Measurements from ENCODE around the gene OR8A1. TPM values are rescaled to one million over a fixed set of nuclear protein-coding genes. Genes with fewer than 3 reads are reported as not detected.

OR8A1 gene
- total and polyA plus RNA-seq, 8 donors = 0.03 to 0.04 (median 0.03) TPM; not detected in 4

DNA sequence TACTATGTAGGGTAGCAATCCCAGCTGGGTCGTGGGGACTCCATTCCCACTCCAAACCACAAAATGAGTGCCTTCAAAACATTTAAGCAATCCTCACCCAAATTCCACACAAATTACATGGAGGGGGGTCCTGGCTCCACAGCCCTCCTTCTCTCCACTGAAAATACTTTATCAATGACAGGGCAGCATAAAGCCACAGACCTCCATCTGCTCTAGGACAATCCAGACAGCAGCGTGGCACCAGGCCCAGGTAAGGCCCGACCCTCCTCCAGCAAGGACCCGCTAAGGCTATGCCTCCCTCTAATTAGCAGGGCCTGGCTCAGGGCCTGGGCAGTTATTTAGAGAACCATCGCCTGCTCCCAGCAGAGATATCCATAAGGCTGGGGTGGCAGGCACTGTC is 41.3 kb downstream of the OR8A1 start, which contains the start of gene PANX3:
PANX3 (plus strand) TSS at position 365 of the 400 bp plus-strand sequence. CDS start 129 bp downstream, outside the sequence.
- ATAC-seq (no peak), DNase-seq (no peak)
- H3K4me3 ChIP-seq = no peak within 1 kb of the TSS
- H3K9me3 ChIP-seq = no peaks in the 10 kb centered on the region
- H3K36me3 ChIP-seq = no peaks in the 10 kb centered on the region
- H3K27ac ChIP-seq = no peak within 1 kb of the TSS
- TF ChIP-seq, protein P1, sequence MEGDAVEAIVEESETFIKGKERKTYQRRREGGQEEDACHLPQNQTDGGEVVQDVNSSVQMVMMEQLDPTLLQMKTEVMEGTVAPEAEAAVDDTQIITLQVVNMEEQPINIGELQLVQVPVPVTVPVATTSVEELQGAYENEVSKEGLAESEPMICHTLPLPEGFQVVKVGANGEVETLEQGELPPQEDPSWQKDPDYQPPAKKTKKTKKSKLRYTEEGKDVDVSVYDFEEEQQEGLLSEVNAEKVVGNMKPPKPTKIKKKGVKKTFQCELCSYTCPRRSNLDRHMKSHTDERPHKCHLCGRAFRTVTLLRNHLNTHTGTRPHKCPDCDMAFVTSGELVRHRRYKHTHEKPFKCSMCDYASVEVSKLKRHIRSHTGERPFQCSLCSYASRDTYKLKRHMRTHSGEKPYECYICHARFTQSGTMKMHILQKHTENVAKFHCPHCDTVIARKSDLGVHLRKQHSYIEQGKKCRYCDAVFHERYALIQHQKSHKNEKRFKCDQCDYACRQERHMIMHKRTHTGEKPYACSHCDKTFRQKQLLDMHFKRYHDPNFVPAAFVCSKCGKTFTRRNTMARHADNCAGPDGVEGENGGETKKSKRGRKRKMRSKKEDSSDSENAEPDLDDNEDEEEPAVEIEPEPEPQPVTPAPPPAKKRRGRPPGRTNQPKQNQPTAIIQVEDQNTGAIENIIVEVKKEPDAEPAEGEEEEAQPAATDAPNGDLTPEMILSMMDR (IDR thresholded peaks at IDR 0.05) = no peak
- peaks cover 0 to 12% of the 10 kb centered on the region in 2 donors for H3K27me3 ChIP-seq
- intact Hi-C loops (cut with DNase I) = no loop called here
- H3K4me1 ChIP-seq = no peaks in the 10 kb centered on the region

DNA sequence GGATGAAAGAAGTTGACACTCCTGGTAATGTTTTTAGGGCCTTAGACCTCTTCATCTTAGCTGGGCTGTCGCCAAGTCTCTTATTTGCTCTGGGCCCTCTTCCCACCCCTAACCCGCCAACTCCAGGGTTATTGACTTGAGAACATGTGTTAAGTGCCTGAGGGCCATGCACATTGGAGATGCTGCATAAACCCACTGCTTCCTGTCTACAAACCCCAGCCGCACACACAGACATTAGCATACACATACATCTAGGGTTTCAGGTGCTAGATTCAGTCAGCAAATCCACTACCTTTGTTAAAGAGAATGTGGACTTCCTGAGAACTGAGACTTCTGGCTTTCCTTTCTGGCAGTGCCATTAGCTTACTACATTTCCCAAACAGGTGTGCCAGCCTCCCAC is 42.2 kb downstream of the OR8A1 start:
- intact Hi-C loops (cut with DNase I) = no loop called here

DNA sequence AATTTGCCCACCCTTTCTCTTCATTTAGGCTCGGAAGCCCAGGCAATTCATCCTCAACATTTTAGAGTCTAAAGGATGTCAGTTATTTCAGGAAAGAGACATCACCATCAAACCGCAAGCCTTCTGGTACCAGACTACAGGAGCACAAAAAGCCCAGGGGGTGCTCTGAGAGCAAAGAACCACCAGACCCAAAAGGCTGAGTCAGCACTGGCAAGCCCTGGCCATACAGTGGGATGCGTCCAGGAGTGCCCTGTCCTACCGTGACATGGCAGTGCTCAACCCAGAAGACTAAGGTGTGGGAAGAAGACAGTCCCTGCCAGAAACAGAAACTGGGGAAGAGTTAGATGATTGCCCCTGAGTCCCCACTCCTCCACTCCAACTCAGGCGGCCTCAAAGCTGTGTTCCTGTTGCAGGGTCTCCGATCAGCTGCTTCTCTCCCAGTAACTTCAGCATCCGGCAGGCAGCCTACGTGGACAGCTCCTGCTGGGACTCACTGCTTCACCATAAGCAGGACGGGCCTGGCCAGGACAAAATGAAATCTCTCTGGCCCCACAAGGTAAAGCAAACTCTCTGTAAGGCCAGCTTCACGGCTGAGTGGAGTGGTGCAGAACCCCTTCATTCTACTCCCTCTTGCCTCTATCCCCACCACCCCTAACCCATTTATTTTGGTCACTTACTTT is 42.9 kb downstream of the OR8A1 start:
- intact Hi-C loops (cut with DNase I) = no loop called here
- no peak for ATAC-seq
- peaks cover 0 to 12% of the 10 kb centered on the region in 2 donors for H3K27me3 ChIP-seq
- no peak overlapping the region for H3K27ac ChIP-seq
- TF ChIP-seq, protein P1 (IDR thresholded peaks at IDR 0.05) = no peak
- no peaks in the 10 kb centered on the region for H3K4me1 ChIP-seq
- no peaks in the 10 kb centered on the region for H3K36me3 ChIP-seq
- H3K4me3 ChIP-seq = no peak overlapping the region
- no peak for DNase-seq
- H3K9me3 ChIP-seq = no peaks in the 10 kb centered on the region

More for the DNA sequence above, 42.2 kb downstream of the OR8A1 start:
- Histone ChIP-seq H3K4me3 (no peak overlapping the region), H3K4me1 (no peaks in the 10 kb centered on the region), H3K9me3 (no peaks in the 10 kb centered on the region), H3K27ac (no peak overlapping the region), H3K36me3 (no peaks in the 10 kb centered on the region), H3K27me3 (peaks cover 0 to 12% of the 10 kb centered on the region in 2 donors)
- DNase-seq = no peak
- TF ChIP-seq, protein P1 (IDR thresholded peaks at IDR 0.05) = no peak
- ATAC-seq = peak; percentile 51

DNA sequence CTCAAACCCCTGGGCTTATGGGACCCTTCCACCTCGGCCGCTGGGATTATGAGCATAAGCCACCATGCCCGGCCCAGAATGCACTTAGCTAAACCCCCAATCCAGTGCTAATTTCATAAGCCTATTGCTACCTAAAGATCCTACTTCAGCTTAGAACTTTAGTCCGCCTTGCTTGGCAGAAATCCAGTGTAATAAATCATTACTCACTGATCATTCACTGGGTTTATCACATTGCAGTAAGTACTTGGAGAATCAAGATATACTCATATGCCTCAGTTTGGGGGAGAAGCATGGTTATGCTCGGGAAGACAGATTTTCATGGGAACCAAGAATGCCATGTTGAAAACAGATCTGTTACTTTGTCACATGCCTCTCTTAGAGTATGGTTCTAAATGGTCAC is 49.1 kb downstream of the OR8A1 start:
- Histone ChIP-seq H3K9me3 (no peaks in the 10 kb centered on the region), H3K27me3 (peaks cover 0 to 12% of the 10 kb centered on the region in 2 donors), H3K4me3 (no peak overlapping the region), H3K36me3 (no peaks in the 10 kb centered on the region), H3K27ac (no peak overlapping the region), H3K4me1 (peaks cover 4 to 11% of the 10 kb centered on the region in 2 donors)
- TF ChIP-seq, protein P1 (IDR thresholded peaks at IDR 0.05) = no peak
- intact Hi-C loops (cut with DNase I) = no loop called here
- ATAC-seq (no peak), DNase-seq (no peak)

Other genes with a start within 250 kb of the OR8A1 start
- not detected for gene OR8D2, start 249.8 kb upstream of the OR8A1 start, total RNA-seq
- not detected for gene OR8D2, start 249.8 kb upstream of the OR8A1 start, polyA plus RNA-seq (ENCODE audit: insufficient read length in 6 of 6)
- not detected for gene OR8B2, start 185.5 kb upstream of the OR8A1 start, total RNA-seq
- not detected for gene OR8B2, start 185.5 kb upstream of the OR8A1 start, polyA plus RNA-seq (ENCODE audit: insufficient read length in 6 of 6)
- gene OR8B3, start 171.0 kb upstream of the OR8A1 start, total RNA-seq = not detected
- gene OR8B3, start 171.0 kb upstream of the OR8A1 start, polyA plus RNA-seq (ENCODE audit: insufficient read length in 6 of 6) = not detected
- not detected for gene OR8B4, start 145.1 kb upstream of the OR8A1 start, total RNA-seq
- gene OR8B4, start 145.1 kb upstream of the OR8A1 start, polyA plus RNA-seq (ENCODE audit: insufficient read length in 6 of 6) = not detected
- gene OR8B8, start 124.3 kb upstream of the OR8A1 start, total RNA-seq = not detected
- gene OR8B8, start 124.3 kb upstream of the OR8A1 start, polyA plus RNA-seq (ENCODE audit: insufficient read length in 6 of 6) = under 1 TPM in 1 of 6 donors, not detected in 5; 0.04 TPM
- gene OR8B12, start 26.3 kb upstream of the OR8A1 start, total RNA-seq = not detected
- gene OR8B12, start 26.3 kb upstream of the OR8A1 start, polyA plus RNA-seq (ENCODE audit: insufficient read length in 6 of 6) = not detected
- not detected for gene PANX3, start 41.4 kb downstream of the OR8A1 start, total RNA-seq
- not detected for gene PANX3, start 41.4 kb downstream of the OR8A1 start, polyA plus RNA-seq (ENCODE audit: insufficient read length in 6 of 6)
- 10 to 100 TPM; 34.1 to 41.9 TPM for gene TBRG1, start 52.9 kb downstream of the OR8A1 start, total RNA-seq
- 10 to 100 TPM; 30.2 to 40.9 (median 37.5) TPM for gene TBRG1, start 52.9 kb downstream of the OR8A1 start, polyA plus RNA-seq (ENCODE audit: insufficient read length in 6 of 6)
- 10 to 100 TPM; 34.6 to 71.5 TPM for gene SIAE, start 103.7 kb downstream of the OR8A1 start, total RNA-seq
- gene SIAE, start 103.7 kb downstream of the OR8A1 start, polyA plus RNA-seq (ENCODE audit: insufficient read length in 6 of 6) = 10 to 100 TPM; 13.3 to 17.5 (median 16.1) TPM
- 1 to 10 TPM; 5.6 TPM for gene SPA17, start 103.9 kb downstream of the OR8A1 start, total RNA-seq
- 10 to 100 TPM in 5 of 6 donors, 1 to 10 TPM in 1; 9.7 to 20.9 (median 16.5) TPM for gene SPA17, start 103.9 kb downstream of the OR8A1 start, polyA plus RNA-seq (ENCODE audit: insufficient read length in 6 of 6)
- gene NRGN, start 169.9 kb downstream of the OR8A1 start, total RNA-seq = 10 to 100 TPM; 50.5 to 62.1 TPM
- 10 to 100 TPM; 16.5 to 25.1 (median 22.1) TPM for gene NRGN, start 169.9 kb downstream of the OR8A1 start, polyA plus RNA-seq (ENCODE audit: insufficient read length in 6 of 6)
- gene VSIG2, start 182.3 kb downstream of the OR8A1 start, total RNA-seq = 10 to 100 TPM; 16.0 to 35.6 TPM
- gene VSIG2, start 182.3 kb downstream of the OR8A1 start, polyA plus RNA-seq (ENCODE audit: insufficient read length in 6 of 6) = 10 to 100 TPM; 25.0 to 32.6 (median 27.5) TPM
- gene ESAM, start 192.3 kb downstream of the OR8A1 start, total RNA-seq = 100 to 1,000 TPM; 116 to 119 TPM
- gene ESAM, start 192.3 kb downstream of the OR8A1 start, polyA plus RNA-seq (ENCODE audit: insufficient read length in 6 of 6) = 100 to 1,000 TPM; 103 to 139 (median 121) TPM
- gene MSANTD2, start 230.4 kb downstream of the OR8A1 start, total RNA-seq = 10 to 100 TPM in 1 of 2 donors, 1 to 10 TPM in 1; 9.4 to 12.2 TPM
- gene MSANTD2, start 230.4 kb downstream of the OR8A1 start, polyA plus RNA-seq (ENCODE audit: insufficient read length in 6 of 6) = 10 to 100 TPM; 33.5 to 46.3 (median 44.0) TPM

Measured in left lung (tissue), 10 donors.